ENCODE results near the gene CDH13. TPM values are rescaled to one million over a fixed set of nuclear protein-coding genes. Genes with fewer than 3 reads are reported as not detected.

The CDH13 gene
- total RNA-seq, 2 experiments from 2014 or later, result not detected

GRCh38 chr16:83539736-83540490 lies 913.1 kb downstream of the CDH13 start:
- Histone ChIP-seq H3K79me2 (ENCODE audit: insufficient read depth, low read depth, low read length) (no peaks in the 10 kb centered on the region), H3K4me3 (ENCODE audit: low read depth, low read length, poor library complexity, severe bottlenecking) (no peak overlapping the region), H3K9me2 (ENCODE audit: insufficient read depth, low read length) (no peaks in the 10 kb centered on the region), H3K4me2 (ENCODE audit: low read length) (no peak overlapping the region), H3K36me3 (ENCODE audit: insufficient read depth, low read length) (no peaks in the 10 kb centered on the region), H4K20me1 (ENCODE audit: insufficient read depth, low read length) (no peaks in the 10 kb centered on the region), H2AFZ (ENCODE audit: low read length) (no peak overlapping the region), H3K4me1 (ENCODE audit: insufficient read depth, low read length, poor library complexity, severe bottlenecking) (no peaks in the 10 kb centered on the region), H3K9me3 (ENCODE audit: low read length) (no peaks in the 10 kb centered on the region), H3K27ac (ENCODE audit: low read depth, low read length, poor library complexity, severe bottlenecking) (no peak overlapping the region)
- no TSS peak for BruUV-seq (replicated peaks)
- POLR2A ChIA-PET, result no interaction called here
- no peak for DNase-seq (ENCODE audit: low spot score)
- CTCF ChIA-PET (ENCODE audit: unreplicated experiment), result no interaction called here
- TF ChIP-seq EZH2phosphoT487 (IDR thresholded peaks at IDR 0.05; ENCODE audit: borderline replicate concordance, low read depth, low read length) (no peak), CTCF (conservative IDR thresholded peaks at IDR 0.05; ENCODE audit: low read length) (no peak)
- intact Hi-C loops (cut with micrococcal nuclease; ENCODE audit: unreplicated experiment), result no loop called here

GRCh38 chr16:83541231-83541630 lies 914.5 kb downstream of the CDH13 start:
- CTCF ChIA-PET (ENCODE audit: unreplicated experiment), result no interaction called here
- Histone ChIP-seq H4K20me1 (ENCODE audit: insufficient read depth, low read length) (no peaks in the 10 kb centered on the region), H3K9me3 (ENCODE audit: low read length) (no peaks in the 10 kb centered on the region), H3K4me1 (ENCODE audit: insufficient read depth, low read length, poor library complexity, severe bottlenecking) (no peaks in the 10 kb centered on the region), H3K36me3 (ENCODE audit: insufficient read depth, low read length) (no peaks in the 10 kb centered on the region), H3K9me2 (ENCODE audit: insufficient read depth, low read length) (no peaks in the 10 kb centered on the region), H3K79me2 (ENCODE audit: insufficient read depth, low read depth, low read length) (no peaks in the 10 kb centered on the region), H3K4me2 (ENCODE audit: low read length) (no peak overlapping the region), H3K27ac (ENCODE audit: low read depth, low read length, poor library complexity, severe bottlenecking) (no peak overlapping the region), H2AFZ (ENCODE audit: low read length) (no peak overlapping the region), H3K4me3 (ENCODE audit: low read depth, low read length, poor library complexity, severe bottlenecking) (no peak overlapping the region)
- no TSS peak for BruUV-seq (replicated peaks)
- no peak for DNase-seq (ENCODE audit: low spot score)
- no peak for TF ChIP-seq EZH2phosphoT487 (IDR thresholded peaks at IDR 0.05; ENCODE audit: borderline replicate concordance, low read depth, low read length)
- intact Hi-C loops (cut with micrococcal nuclease; ENCODE audit: unreplicated experiment), result no loop called here
- POLR2A ChIA-PET, result no interaction called here

- BruUV-seq (replicated peaks), result no TSS peak
- H3K9me2 ChIP-seq (ENCODE audit: insufficient read depth, low read length), result no peaks in the 10 kb centered on the region
- H2AFZ ChIP-seq (ENCODE audit: low read length), result no peak overlapping the region
- H3K4me1 ChIP-seq (ENCODE audit: insufficient read depth, low read length, poor library complexity, severe bottlenecking), result no peaks in the 10 kb centered on the region
- DNase-seq (ENCODE audit: low spot score), result no peak
- H3K4me3 ChIP-seq (ENCODE audit: low read depth, low read length, poor library complexity, severe bottlenecking), result no peak overlapping the region
- no peaks in the 10 kb centered on the region for H3K79me2 ChIP-seq (ENCODE audit: insufficient read depth, low read depth, low read length)
- H3K27ac ChIP-seq (ENCODE audit: low read depth, low read length, poor library complexity, severe bottlenecking), result no peak overlapping the region
- H4K20me1 ChIP-seq (ENCODE audit: insufficient read depth, low read length), result no peaks in the 10 kb centered on the region
- intact Hi-C loops (cut with micrococcal nuclease; ENCODE audit: unreplicated experiment), result no loop called here
- ChIA-PET POLR2A (no interaction called here), CTCF (ENCODE audit: unreplicated experiment) (no interaction called here)
- H3K9me3 ChIP-seq (ENCODE audit: low read length), result no peaks in the 10 kb centered on the region
- H3K36me3 ChIP-seq (ENCODE audit: insufficient read depth, low read length), result no peaks in the 10 kb centered on the region
- no peak for TF ChIP-seq CTCF (conservative IDR thresholded peaks at IDR 0.05; ENCODE audit: low read length)
- no peak for TF ChIP-seq EZH2phosphoT487 (IDR thresholded peaks at IDR 0.05; ENCODE audit: borderline replicate concordance, low read depth, low read length)
- no peak overlapping the region for H3K4me2 ChIP-seq (ENCODE audit: low read length)
These were observed 915.7 kb downstream of the CDH13 start for GRCh38 chr16:83542491-83542890.

Measured in OCI-LY7 (cell line).